ENCODE data around the gene SUGP2.

DNA sequence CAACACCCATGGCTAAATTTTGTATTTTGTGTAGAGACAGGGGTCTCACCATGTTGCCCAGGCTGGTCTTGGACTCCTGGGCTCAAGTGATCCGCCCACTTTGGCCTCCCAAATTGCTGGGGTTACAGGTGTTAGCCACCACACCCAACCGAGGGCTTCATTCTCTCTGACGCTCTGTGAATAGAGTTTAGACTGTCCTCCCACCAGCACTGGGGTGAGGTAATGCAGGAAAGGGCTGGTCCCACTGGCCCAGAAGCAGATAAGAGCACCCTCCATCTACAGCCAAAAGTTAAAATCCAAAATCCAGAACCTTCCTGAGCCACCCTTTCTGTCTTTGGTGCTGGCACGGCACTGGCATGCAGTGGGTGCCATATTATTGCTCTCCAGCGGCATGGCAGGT, 60.5 kb downstream of the SUGP2 start:
- TF ChIP-seq, protein P1, sequence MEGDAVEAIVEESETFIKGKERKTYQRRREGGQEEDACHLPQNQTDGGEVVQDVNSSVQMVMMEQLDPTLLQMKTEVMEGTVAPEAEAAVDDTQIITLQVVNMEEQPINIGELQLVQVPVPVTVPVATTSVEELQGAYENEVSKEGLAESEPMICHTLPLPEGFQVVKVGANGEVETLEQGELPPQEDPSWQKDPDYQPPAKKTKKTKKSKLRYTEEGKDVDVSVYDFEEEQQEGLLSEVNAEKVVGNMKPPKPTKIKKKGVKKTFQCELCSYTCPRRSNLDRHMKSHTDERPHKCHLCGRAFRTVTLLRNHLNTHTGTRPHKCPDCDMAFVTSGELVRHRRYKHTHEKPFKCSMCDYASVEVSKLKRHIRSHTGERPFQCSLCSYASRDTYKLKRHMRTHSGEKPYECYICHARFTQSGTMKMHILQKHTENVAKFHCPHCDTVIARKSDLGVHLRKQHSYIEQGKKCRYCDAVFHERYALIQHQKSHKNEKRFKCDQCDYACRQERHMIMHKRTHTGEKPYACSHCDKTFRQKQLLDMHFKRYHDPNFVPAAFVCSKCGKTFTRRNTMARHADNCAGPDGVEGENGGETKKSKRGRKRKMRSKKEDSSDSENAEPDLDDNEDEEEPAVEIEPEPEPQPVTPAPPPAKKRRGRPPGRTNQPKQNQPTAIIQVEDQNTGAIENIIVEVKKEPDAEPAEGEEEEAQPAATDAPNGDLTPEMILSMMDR (optimal IDR thresholded peaks at IDR 0.05 in 1 of 3, IDR thresholded peaks at IDR 0.05 in 1 of 3, conservative IDR thresholded peaks at IDR 0.05 in 1 of 3; ENCODE audit: extremely low read depth in 1 of 3, insufficient read depth in 2 of 3, low read length in 3 of 3), result no peak
- no peak for TF ChIP-seq EZH2 (IDR thresholded peaks at IDR 0.05; ENCODE audit: low read length)

Measured in keratinocyte (primary cell).